Fibroblast of skin of right biceps (primary cell): ENCODE data around the gene SYAP1.
"Not testable (repeated sequence)": the region's sequence is repeated elsewhere in the genome, so short reads cannot be mapped to it uniquely, and the experiment has no call there.

Source experiments
- DNase-seq: peaks from one replicate; pipeline ENCODE4 v3.0.0-alpha.2; 2013

SYAP1 gene

DNA sequence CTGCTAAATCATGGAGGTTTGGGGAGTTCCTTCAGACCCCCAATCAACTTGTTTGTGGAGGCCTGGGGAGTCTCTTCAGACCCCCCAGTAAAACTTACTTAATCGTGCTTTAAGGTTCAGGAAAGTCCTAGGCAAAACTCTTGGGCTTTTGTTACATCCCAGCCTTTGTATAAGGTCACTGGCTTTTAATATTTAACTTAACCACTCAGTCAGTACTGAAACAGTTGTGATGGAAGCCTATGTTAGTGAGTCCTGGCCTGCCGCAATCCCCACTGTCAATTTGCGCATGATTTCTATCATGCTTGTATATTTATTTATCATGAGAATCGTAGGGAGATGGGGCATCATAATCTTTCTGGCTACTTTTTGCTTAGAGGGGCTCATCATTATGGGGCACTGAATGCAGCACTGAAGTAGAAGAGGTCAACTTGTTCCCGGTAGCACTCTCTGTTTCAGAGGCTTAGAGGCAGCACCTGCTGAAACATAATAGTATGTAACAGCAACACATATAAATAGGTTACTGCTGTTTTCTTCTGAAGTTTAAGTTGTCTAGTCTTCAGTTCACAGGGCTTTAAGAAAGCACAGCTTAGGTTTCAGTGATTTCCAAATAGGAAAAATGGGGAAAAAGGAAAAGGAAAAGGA, 7.1 kb downstream of the SYAP1 start:
- not testable (repeated sequence) for DNase-seq

GRCh38 chrX:16727637-16728036, 8.2 kb downstream of the SYAP1 start:
- no peak for DNase-seq

- DNase-seq, result no peak
Observed at GRCh38 chrX:16730450-16730849, 11.0 kb downstream of the SYAP1 start.

DNA sequence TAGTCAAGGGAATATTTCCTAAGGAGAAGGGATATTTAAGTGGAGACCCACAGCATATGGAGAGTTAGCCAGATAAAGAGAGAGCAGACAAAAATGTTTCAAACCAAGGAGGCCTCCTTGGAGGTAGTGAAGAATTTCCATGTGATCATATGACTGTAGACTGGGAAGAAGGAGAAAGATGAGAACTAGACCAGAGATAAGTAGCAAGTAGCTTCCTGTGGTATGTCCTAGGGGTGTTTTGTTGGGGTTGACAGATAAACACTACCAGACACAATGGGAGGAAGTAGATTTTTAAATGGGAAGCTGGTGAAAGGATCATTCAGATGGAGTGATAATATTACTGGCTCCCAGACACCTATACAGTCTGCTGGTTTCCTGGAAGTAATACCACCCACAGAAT, 13.6 kb downstream of the SYAP1 start:
- DNase-seq, result no peak

- DNase-seq, result no peak
Observed at GRCh38 chrX:16737024-16737423, 17.6 kb downstream of the SYAP1 start.

DNA sequence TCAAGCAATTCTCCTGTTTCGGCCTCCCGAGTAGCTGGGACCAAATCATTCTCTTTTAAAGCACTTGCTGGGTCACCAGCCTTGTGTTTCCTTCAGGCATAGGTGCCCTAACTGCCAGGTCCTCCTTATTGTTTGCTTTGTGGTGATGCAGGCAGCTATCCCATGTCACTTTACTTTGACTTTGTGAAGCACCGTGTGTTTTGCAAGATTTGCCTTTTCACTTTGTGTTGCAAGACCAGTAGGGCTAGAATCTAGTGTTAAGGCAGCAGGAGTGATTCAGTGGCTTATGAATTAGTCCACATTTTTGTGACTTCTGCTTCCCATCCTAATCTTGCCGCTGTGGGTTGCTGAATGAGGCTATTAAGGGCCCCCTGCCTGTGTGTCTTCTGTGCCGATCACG, 20.2 kb downstream of the SYAP1 start:
- DNase-seq, result peak; percentile 0

- DNase-seq, result peak; percentile 79
Observed at GRCh38 chrX:16743604-16744325, 24.4 kb downstream of the SYAP1 start.

DNA sequence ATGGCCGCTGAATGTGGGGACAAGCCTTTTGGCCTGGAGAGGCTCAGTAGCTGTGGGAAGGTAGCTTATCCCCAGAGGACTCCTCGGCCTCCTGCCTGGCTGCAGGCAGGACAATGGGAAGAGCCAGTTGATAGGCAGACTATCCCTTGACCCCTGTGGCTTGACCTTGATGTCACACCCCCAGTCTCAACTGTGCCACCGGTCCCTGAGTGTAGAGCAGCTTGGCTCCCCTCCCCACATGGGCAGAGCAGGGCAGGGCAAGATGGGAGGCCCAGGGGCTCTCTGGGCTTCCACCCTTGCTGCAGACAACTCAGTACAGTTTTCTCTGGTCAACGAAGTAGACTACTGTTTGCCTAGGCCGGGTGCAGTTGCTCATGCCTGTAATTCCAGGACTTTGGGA, 25.7 kb downstream of the SYAP1 start:
- no peak for DNase-seq

DNA sequence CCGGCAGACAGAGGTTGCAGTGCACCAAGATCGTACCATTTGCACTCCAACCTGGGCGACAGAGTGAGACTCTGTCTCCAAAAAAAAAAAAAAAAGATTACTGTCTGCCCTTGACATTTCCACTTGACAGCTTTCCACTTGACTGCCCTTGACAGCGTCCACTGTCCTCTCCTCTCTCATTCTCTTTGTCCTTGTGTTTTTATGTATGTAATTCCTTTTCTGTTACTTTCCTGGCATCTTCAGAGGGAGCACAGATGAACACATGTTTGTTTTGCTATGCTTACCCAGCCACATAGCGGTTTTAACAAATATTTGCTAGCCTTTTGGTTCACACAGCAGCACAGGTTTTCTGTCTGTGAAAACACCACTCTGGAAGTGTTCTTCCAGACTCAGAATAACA, 26.2 kb downstream of the SYAP1 start:
- no peak for DNase-seq

- no peak for DNase-seq
Observed at GRCh38 chrX:16748425-16748824, 29.0 kb downstream of the SYAP1 start.

DNA sequence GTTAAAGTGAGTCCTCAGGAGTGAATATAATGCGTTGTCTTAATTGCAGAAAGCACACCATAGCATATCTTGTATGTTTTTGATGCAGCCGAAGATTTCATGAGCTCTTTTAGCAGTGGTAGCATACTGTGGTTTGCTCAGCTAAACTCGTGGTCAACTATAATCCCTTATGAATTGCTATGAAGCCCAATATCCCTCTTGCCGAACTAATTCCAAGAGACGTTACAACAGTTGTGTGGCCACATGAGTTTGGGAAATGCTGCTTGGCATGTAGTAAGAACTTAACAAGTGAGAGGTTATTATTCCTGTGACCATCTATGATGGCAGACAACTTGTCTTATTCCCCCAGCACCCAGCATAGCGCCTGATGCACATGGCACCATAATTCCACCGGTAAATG, 30.7 kb downstream of the SYAP1 start:
- DNase-seq, result no peak

GRCh38 chrX:16754019-16754418, 34.6 kb downstream of the SYAP1 start:
- DNase-seq, result no peak

DNA sequence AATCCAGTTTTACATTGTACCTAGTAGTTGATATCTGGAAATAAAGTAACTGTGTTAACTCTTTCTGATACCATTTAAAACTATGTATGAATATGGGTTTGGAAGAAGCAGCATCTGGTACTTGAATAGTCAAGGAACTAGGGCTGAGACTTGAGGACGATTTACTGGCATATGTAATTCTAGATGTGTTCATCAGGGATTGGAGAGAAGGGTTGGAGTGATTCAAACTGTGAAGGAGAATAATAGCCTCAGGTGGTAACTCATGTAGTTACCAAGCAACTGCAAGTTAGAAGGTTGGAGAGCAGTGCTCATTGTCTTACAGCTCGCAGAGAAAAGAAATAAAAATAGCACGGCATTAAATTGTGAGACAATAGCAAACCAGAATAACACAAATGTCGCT, 37.3 kb downstream of the SYAP1 start:
- no peak for DNase-seq

DNA sequence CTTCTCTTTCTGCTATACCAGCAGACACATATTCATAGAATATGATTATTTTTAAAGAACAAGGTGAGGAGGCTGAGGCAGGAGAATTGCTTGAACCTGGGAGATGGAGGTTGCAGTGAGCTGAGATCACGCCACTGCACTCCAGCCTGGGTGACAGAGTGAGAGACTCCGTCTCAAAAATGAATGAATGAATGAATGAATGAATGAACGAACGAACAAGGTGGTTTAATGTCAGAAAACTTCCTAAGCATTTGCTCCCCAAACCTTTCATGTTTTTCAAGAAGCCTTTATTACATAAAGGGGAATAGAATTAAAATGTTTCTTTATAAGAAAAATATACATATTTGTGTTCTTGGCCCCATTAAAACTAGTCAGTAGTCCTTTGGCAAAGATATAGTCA, 42.1 kb downstream of the SYAP1 start:
- DNase-seq, result not testable (repeated sequence)

DNA sequence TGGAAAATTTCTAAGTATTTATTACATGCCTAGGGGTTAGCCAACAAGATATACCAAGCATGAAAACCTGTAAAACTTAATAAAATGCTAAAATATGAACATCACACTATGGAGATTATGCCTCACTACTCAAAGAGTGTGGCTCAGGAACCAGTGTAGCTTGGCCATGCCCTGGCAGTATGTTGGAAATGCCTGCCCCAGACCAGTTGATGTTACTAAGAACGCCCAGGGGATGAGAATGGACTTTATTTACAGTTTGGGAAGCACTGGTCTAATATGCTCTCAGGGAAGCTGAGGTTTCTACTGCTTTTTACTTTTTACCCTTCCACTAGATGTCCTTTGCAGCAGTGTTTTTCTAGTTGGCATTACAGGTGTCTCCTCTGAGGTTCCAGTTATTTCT, 43.2 kb downstream of the SYAP1 start:
- DNase-seq, result no peak

GRCh38 chrX:16765594-16765993, 46.2 kb downstream of the SYAP1 start:
- no peak for DNase-seq

GRCh38 chrX:16770970-16771482, 51.6 kb downstream of the SYAP1 start:
- no peak for DNase-seq

DNA sequence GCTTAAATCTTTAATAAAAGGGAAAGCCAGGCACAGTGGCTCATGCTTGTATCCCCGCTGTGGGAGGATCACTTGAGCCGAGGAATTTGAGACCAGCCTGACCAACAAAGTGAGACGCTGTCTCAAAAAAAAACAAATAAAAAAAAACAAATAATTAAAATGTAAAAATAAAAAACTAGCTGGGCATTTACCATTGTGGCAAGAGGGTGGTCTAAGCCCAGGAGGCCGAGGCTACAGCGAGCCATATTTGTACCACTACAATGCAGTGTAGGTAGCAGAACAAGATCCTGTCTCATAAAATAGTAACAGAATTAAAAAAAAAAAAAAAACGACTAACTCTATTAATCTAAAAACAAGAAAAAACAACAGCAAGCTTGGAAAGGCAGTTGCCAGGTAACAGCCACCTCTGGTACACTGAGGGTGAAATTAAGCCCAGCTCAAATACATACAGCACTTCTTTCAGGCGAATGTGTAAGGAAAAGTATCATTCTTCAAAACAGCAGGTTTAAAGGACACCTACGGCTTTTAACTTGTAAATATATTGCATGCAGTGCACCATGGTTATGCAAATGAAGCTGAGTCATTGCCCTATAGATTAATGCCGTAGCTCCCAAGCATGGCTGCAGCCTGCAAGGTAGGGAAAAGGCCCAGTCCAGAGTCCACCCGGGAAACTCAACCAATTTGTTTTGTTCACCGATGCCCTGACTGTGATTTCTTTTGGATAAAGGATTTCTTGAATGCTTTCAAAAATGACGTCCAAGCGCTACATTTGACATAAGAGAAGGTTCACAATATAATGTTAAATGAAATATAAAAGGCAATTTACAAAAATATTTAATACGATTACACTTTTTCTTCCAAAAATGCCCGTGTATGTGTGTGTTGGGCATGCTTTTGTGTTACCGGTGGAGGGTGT, 52.3 kb downstream of the SYAP1 start:
- DNase-seq, result peak; percentile 85

- no peak for DNase-seq
Observed at GRCh38 chrX:16772460-16772859, 53.0 kb downstream of the SYAP1 start.

DNA sequence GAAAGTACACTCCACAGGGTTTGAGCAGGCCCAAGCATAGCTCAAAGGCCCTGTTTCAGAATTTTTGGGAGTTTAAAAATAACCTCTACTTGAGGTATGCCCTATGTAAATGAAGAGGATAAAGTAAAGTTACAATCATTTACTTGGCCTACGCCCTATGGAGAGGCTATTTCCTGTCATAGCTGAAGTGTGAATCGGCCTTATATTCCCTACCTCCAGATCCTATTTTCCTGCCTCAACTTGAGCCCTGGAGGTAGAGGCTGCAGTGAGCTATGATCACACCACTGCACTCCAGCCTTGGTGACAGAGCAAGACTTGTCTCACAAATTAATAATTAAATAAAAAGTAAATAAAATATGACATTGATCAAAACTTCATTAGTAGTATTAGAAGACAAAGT, 55.3 kb downstream of the SYAP1 start:
- no peak for DNase-seq

GRCh38 chrX:16778545-16778944, 59.1 kb downstream of the SYAP1 start:
- no peak for DNase-seq

- DNase-seq, result no peak
Observed at GRCh38 chrX:16778993-16779392, 59.6 kb downstream of the SYAP1 start.

DNA sequence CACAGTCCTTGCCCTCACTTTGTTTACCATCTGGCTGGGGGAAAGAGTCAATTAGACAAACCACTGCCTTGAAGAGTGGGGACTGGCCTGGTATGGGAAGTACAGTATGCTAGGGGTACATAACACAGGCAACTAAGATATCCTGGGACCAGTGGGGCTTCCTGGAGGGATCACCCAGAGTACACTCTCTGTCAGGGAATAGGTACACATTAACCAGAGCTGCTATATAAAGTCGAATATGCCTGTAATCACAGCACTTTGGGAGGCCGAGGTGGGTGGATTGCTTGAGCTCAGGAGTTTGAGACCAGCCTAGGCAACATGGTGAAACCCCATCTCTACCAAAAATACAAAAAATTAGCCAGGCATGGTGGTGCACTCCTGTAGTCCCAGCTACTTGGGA, 60.4 kb downstream of the SYAP1 start:
- not testable (repeated sequence) for DNase-seq

- no peak for DNase-seq
Observed at GRCh38 chrX:16783452-16783851, 64.0 kb downstream of the SYAP1 start.
